Lower leg skin (tissue), 3 donors: ENCODE data around the gene RANBP3L.

ENCODE experiments used
- POLR2A ChIP-seq, 2 donors: fragments of 450-650 bp; IDR thresholded peaks; one replicate each; pipeline ENCODE4 v1.6.1; 2016 to 2017; ENCODE audit warnings: antibody characterized with exemption in 2 of 2, mild to moderate bottlenecking in 1 of 2, moderate library complexity in 1 of 2
- TF ChIP-seq, protein P1 (sequence below), 3 donors: fragments of 450-650 bp; IDR thresholded peaks; one replicate each; pipeline ENCODE4 v1.5.1; 2016; ENCODE audit warnings: antibody characterized with exemption in 3 of 3, mild to moderate bottlenecking in 3 of 3, moderate library complexity in 2 of 3

DNA sequence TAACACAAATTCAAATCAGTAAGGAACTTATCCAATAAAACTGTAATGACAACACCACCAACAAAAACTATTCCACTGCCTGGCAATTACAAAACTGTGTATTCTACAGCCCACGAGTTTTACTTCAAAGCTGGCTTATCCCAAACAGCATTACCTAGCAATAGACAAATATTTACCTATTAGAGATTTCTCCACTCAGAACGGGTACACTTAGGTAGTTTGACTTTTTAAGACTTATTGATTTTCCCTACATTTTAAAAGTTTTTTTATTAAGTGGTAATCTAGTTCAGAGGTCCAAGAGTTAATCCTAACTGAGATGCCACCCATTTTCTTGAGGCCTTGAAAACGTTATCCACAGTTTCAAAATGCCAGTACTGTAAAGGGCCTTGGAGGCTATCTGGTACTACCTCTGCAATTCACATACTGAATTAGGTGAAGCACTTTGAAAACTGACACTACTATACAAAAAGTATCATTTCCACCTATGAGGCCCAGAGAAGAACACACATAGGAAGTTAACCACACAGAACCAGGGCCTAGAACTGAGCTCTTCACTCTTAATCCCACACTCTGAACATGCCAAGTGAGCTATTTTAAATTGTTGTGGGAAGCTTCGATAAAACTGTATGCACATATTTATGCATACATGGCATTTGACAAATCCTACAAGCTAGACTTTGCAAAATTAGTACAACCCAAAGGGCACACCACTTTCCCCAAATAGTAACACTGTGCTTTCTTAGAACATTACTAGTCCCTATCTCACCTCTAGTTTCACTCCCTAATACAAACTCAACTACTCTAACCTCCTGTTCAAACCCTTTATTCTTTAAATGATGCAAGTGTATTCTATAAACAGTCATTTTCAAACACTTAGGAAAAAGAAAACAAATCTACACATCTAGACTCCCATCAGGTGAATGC lies 62.1 kb downstream of the RANBP3L start:
- TF ChIP-seq, protein P1, sequence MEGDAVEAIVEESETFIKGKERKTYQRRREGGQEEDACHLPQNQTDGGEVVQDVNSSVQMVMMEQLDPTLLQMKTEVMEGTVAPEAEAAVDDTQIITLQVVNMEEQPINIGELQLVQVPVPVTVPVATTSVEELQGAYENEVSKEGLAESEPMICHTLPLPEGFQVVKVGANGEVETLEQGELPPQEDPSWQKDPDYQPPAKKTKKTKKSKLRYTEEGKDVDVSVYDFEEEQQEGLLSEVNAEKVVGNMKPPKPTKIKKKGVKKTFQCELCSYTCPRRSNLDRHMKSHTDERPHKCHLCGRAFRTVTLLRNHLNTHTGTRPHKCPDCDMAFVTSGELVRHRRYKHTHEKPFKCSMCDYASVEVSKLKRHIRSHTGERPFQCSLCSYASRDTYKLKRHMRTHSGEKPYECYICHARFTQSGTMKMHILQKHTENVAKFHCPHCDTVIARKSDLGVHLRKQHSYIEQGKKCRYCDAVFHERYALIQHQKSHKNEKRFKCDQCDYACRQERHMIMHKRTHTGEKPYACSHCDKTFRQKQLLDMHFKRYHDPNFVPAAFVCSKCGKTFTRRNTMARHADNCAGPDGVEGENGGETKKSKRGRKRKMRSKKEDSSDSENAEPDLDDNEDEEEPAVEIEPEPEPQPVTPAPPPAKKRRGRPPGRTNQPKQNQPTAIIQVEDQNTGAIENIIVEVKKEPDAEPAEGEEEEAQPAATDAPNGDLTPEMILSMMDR (IDR thresholded peaks at IDR 0.05), result no peak
- no peak for TF ChIP-seq POLR2A (IDR thresholded peaks at IDR 0.05)
